ENCODE results near the gene ANAPC10.
A peak's percentile ranks its signal among the peaks of the same experiment; 100 is the strongest.

ANAPC10 gene

GRCh38 chr4:145075742-145076468, 22.1 kb downstream of the ANAPC10 start:
- no peak for DNase-seq (ENCODE audit: insufficient read length, low spot score)
- FAIRE-seq, result no peak

GRCh38 chr4:145071560-145071959, 26.4 kb downstream of the ANAPC10 start:
- FAIRE-seq, result no peak
- no peak for DNase-seq (ENCODE audit: insufficient read length, low spot score)

GRCh38 chr4:145069361-145069760, 28.6 kb downstream of the ANAPC10 start:
- FAIRE-seq, result no peak
- DNase-seq (ENCODE audit: insufficient read length, low spot score), result peak; percentile 11

- FAIRE-seq (no peak), DNase-seq (ENCODE audit: insufficient read length, low spot score) (no peak)
These were observed 31.9 kb downstream of the ANAPC10 start for GRCh38 chr4:145066063-145066501.

GRCh38 chr4:145061318-145061920, 36.6 kb downstream of the ANAPC10 start:
- FAIRE-seq (no peak), DNase-seq (ENCODE audit: insufficient read length, low spot score) (peak; percentile 20)

- no peak for DNase-seq (ENCODE audit: insufficient read length, low spot score)
- FAIRE-seq, result no peak
These were observed 39.7 kb downstream of the ANAPC10 start for GRCh38 chr4:145058256-145058655.

- DNase-seq (ENCODE audit: insufficient read length, low spot score) (no peak), FAIRE-seq (no peak)
These were observed 41.5 kb downstream of the ANAPC10 start for GRCh38 chr4:145056325-145057130.

GRCh38 chr4:145055533-145056257, 42.3 kb downstream of the ANAPC10 start:
- no peak for FAIRE-seq
- DNase-seq (ENCODE audit: insufficient read length, low spot score), result no peak

GRCh38 chr4:145049241-145049640, 48.8 kb downstream of the ANAPC10 start:
- FAIRE-seq (no peak), DNase-seq (ENCODE audit: insufficient read length, low spot score) (no peak)

- DNase-seq (ENCODE audit: insufficient read length, low spot score), result no peak
- FAIRE-seq, result no peak
These were observed 49.2 kb downstream of the ANAPC10 start for GRCh38 chr4:145048817-145049216.

- DNase-seq (ENCODE audit: insufficient read length, low spot score) (no peak), FAIRE-seq (no peak)
These were observed 50.8 kb downstream of the ANAPC10 start for GRCh38 chr4:145047151-145047550.

GRCh38 chr4:145045180-145045579, 52.8 kb downstream of the ANAPC10 start:
- FAIRE-seq (no peak), DNase-seq (ENCODE audit: insufficient read length, low spot score) (no peak)

GRCh38 chr4:145044341-145044740, 53.7 kb downstream of the ANAPC10 start:
- FAIRE-seq, result no peak
- DNase-seq (ENCODE audit: insufficient read length, low spot score), result no peak

GRCh38 chr4:145043306-145043705, 54.7 kb downstream of the ANAPC10 start:
- DNase-seq (ENCODE audit: insufficient read length, low spot score), result no peak
- FAIRE-seq, result no peak

- DNase-seq (ENCODE audit: insufficient read length, low spot score) (no peak), FAIRE-seq (no peak)
These were observed 55.3 kb downstream of the ANAPC10 start for GRCh38 chr4:145042601-145043285.

GRCh38 chr4:145041378-145041777, 56.6 kb downstream of the ANAPC10 start:
- FAIRE-seq (no peak), DNase-seq (ENCODE audit: insufficient read length, low spot score) (no peak)

- DNase-seq (ENCODE audit: insufficient read length, low spot score), result no peak
- no peak for FAIRE-seq
These were observed 62.4 kb downstream of the ANAPC10 start for GRCh38 chr4:145035494-145036136.

- no peak for FAIRE-seq
- DNase-seq (ENCODE audit: insufficient read length, low spot score), result no peak
These were observed 63.2 kb downstream of the ANAPC10 start for GRCh38 chr4:145034727-145035211.

GRCh38 chr4:145019346-145019745, 78.7 kb downstream of the ANAPC10 start:
- FAIRE-seq (no peak), DNase-seq (ENCODE audit: insufficient read length, low spot score) (no peak)

- no peak for DNase-seq (ENCODE audit: insufficient read length, low spot score)
- no peak for FAIRE-seq
These were observed 83.6 kb downstream of the ANAPC10 start for GRCh38 chr4:145014365-145014764.

All from HTR-8/SVneo (cell line).